IMR-90 (cell line): ENCODE results near the gene KCNF1. TPM values are rescaled to one million over a fixed set of nuclear protein-coding genes. Genes with fewer than 3 reads are reported as not detected.
A peak's percentile ranks its signal among the peaks of the same experiment; 100 is the strongest.

Source experiments
- ATAC-seq: fragments of 200-7000 bp; cut with Tn5 transposase; 2 replicates; pipeline ENCODE4 v1.9.1; 2020; ENCODE audit warnings: low read depth, mild to moderate bottlenecking, moderate library complexity
- BruUV-seq: library from RNA; stranded (reverse); fragments of 400-500 nt; replicated peaks from 2 replicates; lab custom pipeline; 2021; lab: Mats Ljungman, UMichigan
- CTCF ChIA-PET: fragments of 300-600 bp; formaldehyde crosslinking; extraction: SDS; loops from one replicate; lab custom pipeline; 2021; ENCODE audit warnings: antibody characterized with exemption; lab: Yijun Ruan, JAX
- POLR2A ChIA-PET: fragments of 300-600 bp; sonication (Branson Sonifier 250); formaldehyde crosslinking; loops from one replicate; lab custom pipeline; 2022; ENCODE audit warnings: antibody characterized with exemption; ENCODE audit not compliant: unreplicated experiment; lab: Charles Lee
- DNase-seq: peaks from one replicate; pipeline ENCODE4 v3.0.0; 2013
- H2AFZ ChIP-seq: replicated peaks from 2 replicates; pipeline ENCODE3; 2013; ENCODE audit warnings: low read length, mild to moderate bottlenecking; ENCODE audit not compliant: poor library complexity
- H2AK5ac ChIP-seq: 2 replicates; pipeline ENCODE4 v1.6.1; 2013; ENCODE audit warnings: low read depth, low read length, inconsistent platforms
- H2AK9ac ChIP-seq: replicated peaks from 2 replicates; pipeline ENCODE3; 2013; ENCODE audit warnings: mild to moderate bottlenecking, low read depth, low read length, moderate library complexity; ENCODE audit not compliant: poor library complexity
- H2BK120ac ChIP-seq: 2 replicates; pipeline ENCODE4 v1.6.1; 2013; ENCODE audit warnings: low read depth, low read length, inconsistent platforms
- H2BK15ac ChIP-seq: 3 replicates; pipeline ENCODE4 v1.6.1; 2013; ENCODE audit warnings: low read depth, low read length, inconsistent platforms
- H2BK20ac ChIP-seq: 2 replicates; pipeline ENCODE4 v1.6.1; 2013; ENCODE audit warnings: low read depth, mild to moderate bottlenecking, inconsistent platforms, low read length, moderate library complexity
- H2BK5ac ChIP-seq: 2 replicates; pipeline ENCODE4 v1.6.1; 2013; ENCODE audit warnings: mild to moderate bottlenecking, low read depth, low read length, inconsistent platforms; ENCODE audit not compliant: poor library complexity, severe bottlenecking
- H3K14ac ChIP-seq: replicated peaks from 2 replicates; pipeline ENCODE4 v1.6.1; 2013; ENCODE audit warnings: low read depth, low read length, inconsistent platforms
- H3K18ac ChIP-seq: 2 replicates; pipeline ENCODE4 v1.6.1; 2013; ENCODE audit warnings: low read depth, low read length, control low read depth
- H3K23ac ChIP-seq: 2 replicates; pipeline ENCODE4 v1.6.1; 2013; ENCODE audit warnings: low read depth, low read length, inconsistent platforms
- H3K27ac ChIP-seq: 2 replicates; pipeline ENCODE4 v1.5.1; 2013; ENCODE audit warnings: mild to moderate bottlenecking, control low read depth, low read length; ENCODE audit not compliant: insufficient read depth
- H3K27me3 ChIP-seq: 2 replicates; pipeline ENCODE4 v1.6.1; 2013; ENCODE audit warnings: low read length; ENCODE audit not compliant: control insufficient read depth, insufficient read depth
- H3K36me3 ChIP-seq: 2 replicates; pipeline ENCODE4 v1.6.1; 2013; ENCODE audit warnings: low read length, mixed read lengths; ENCODE audit not compliant: control insufficient read depth, insufficient read depth
- H3K4ac ChIP-seq: 2 replicates; pipeline ENCODE4 v1.6.1; 2013; ENCODE audit warnings: low read depth, low read length, inconsistent platforms
- H3K4me1 ChIP-seq: 2 replicates; pipeline ENCODE4 v1.6.1; 2013; ENCODE audit warnings: low read length, mixed read lengths; ENCODE audit not compliant: control insufficient read depth, insufficient read depth
- H3K4me2 ChIP-seq: 2 replicates; pipeline ENCODE4 v1.6.1; 2013; ENCODE audit warnings: low read depth, mild to moderate bottlenecking, control low read depth, low read length, moderate library complexity
- H3K4me3 ChIP-seq: 2 replicates; pipeline ENCODE4 v1.5.1; 2013; ENCODE audit warnings: low read depth, mild to moderate bottlenecking, control low read depth, low read length, moderate library complexity; ENCODE audit not compliant: insufficient read depth
- H3K56ac ChIP-seq: 2 replicates; pipeline ENCODE4 v1.6.1; 2013; ENCODE audit warnings: low read length, inconsistent platforms; ENCODE audit not compliant: insufficient read depth; ENCODE audit errors: extremely low read depth
- H3K79me1 ChIP-seq, 2 experiments: 2 replicates each; pipeline ENCODE4 v1.6.1; 2013; ENCODE audit warnings: low read length in 2 of 2, inconsistent platforms in 1 of 2, low read depth in 1 of 2
- H3K9ac ChIP-seq: 2 replicates; pipeline ENCODE4 v1.6.1; 2013; ENCODE audit warnings: low read depth, low read length, control low read depth
- H3K9me1 ChIP-seq: 2 replicates; pipeline ENCODE4 v1.6.1; 2013; ENCODE audit warnings: low read length, inconsistent platforms; ENCODE audit not compliant: insufficient read depth
- H3K9me3 ChIP-seq: 2 replicates; pipeline ENCODE4 v1.6.1; 2013; ENCODE audit warnings: low read length; ENCODE audit not compliant: control insufficient read depth, insufficient read depth
- H4K20me1 ChIP-seq: 2 replicates; pipeline ENCODE4 v1.6.1; 2013; ENCODE audit warnings: low read length, inconsistent platforms; ENCODE audit not compliant: insufficient read depth
- H4K5ac ChIP-seq: 2 replicates; pipeline ENCODE4 v1.6.1; 2013; ENCODE audit warnings: mild to moderate bottlenecking, low read depth, low read length, control low read depth
- H4K8ac ChIP-seq, 2 experiments: 2 replicates each; pipeline ENCODE4 v1.6.1; 2013; ENCODE audit warnings: low read depth in 2 of 2, low read length in 2 of 2, control low read depth in 1 of 2, inconsistent platforms in 1 of 2
- H4K91ac ChIP-seq: 2 replicates; pipeline ENCODE4 v1.6.1; 2013; ENCODE audit warnings: low read depth, low read length, inconsistent platforms; ENCODE audit not compliant: insufficient read depth
- BHLHE40 ChIP-seq: fragments of 150-350 bp; IDR thresholded peaks from 2 replicates; pipeline ENCODE4 v1.6.1; 2016; ENCODE audit warnings: mild to moderate bottlenecking, low read depth, low read length
- CEBPB ChIP-seq: IDR thresholded peaks from 2 replicates; pipeline ENCODE4 v1.6.1; 2012; ENCODE audit warnings: low read depth, low read length, improper control_type of control experiment
- CHD1 ChIP-seq: IDR thresholded peaks from 2 replicates; pipeline ENCODE4 v1.6.1; 2012; ENCODE audit warnings: low read depth, low read length, improper control_type of control experiment
- MAFK ChIP-seq: IDR thresholded peaks from 2 replicates; pipeline ENCODE4 v1.6.1; 2012; ENCODE audit warnings: low read depth, low read length, improper control_type of control experiment
- MAZ ChIP-seq: IDR thresholded peaks from 2 replicates; pipeline ENCODE4 v1.6.1; 2012; ENCODE audit warnings: low read depth, mild to moderate bottlenecking, low read length, improper control_type of control experiment, moderate library complexity, borderline replicate concordance
- POLR2A ChIP-seq: IDR thresholded peaks from 2 replicates; pipeline ENCODE4 v1.6.1; 2012; ENCODE audit warnings: mild to moderate bottlenecking, low read depth, low read length
- RAD21 ChIP-seq: IDR thresholded peaks from 2 replicates; pipeline ENCODE4 v1.6.1; 2012; ENCODE audit warnings: low read length, improper control_type of control experiment
- RCOR1 ChIP-seq: IDR thresholded peaks from 2 replicates; pipeline ENCODE4 v1.6.1; 2012; ENCODE audit warnings: mild to moderate bottlenecking, low read length, improper control_type of control experiment; ENCODE audit not compliant: insufficient replicate concordance
- RFX5 ChIP-seq: IDR thresholded peaks from 2 replicates; pipeline ENCODE4 v1.8.0; 2012; ENCODE audit warnings: low read depth, mild to moderate bottlenecking, low read length, moderate library complexity
- WGBS, 2 experiments: methylation state at CpG; one replicate each; pipeline versions ENCODE4 v1.1.5 to v1.1.7; 2013; ENCODE audit warnings: missing lambda C conversion rate in 2 of 2; ENCODE audit not compliant: insufficient read length in 1 of 2; ENCODE audit errors: extremely low coverage in 2 of 2; 5-methylcytosine and 5-hydroxymethylcytosine counted together
- dilution Hi-C: fragments of 300-500 bp; cut with HindIII; formaldehyde crosslinking; loops from one replicate; pipeline ENCODE4 v1.14.3; 2018; ENCODE audit warnings: low sequenced_read_pairs; ENCODE audit not compliant: unreplicated experiment
- in situ Hi-C: fragments of 300-500 bp; cut with MboI; formaldehyde crosslinking; loops from 3 replicates; pipeline ENCODE4 v1.14.3; 2019; ENCODE audit warnings: low sequenced_read_pairs, inconsistent platforms, mixed read lengths
- intact Hi-C: fragments of 100-400 bp; cut with micrococcal nuclease; formaldehyde crosslinking; loops from 2 replicates; pipeline ENCODE4 v1.10.0; 2022
- polyA plus RNA-seq, 3 experiments: library from polyadenylated mRNA; depleted of rRNA; stranded (reverse); fragments of >200 nt; gene quantifications; 2 replicates each; pipeline ENCODE4 v1.2.3, GENCODE V29; 2012; ENCODE audit warnings: low replicate concordance in 1 of 3
- total RNA-seq: library from RNA; depleted of rRNA; stranded (reverse); fragments of >200 nt; gene quantifications from 2 replicates; pipeline ENCODE4 v1.2.3, GENCODE V29; 2012
- TF ChIP-seq, protein P1 (sequence below): fragments of 150-350 bp; IDR thresholded peaks from 2 replicates; pipeline ENCODE4 v1.6.1; 2017; ENCODE audit warnings: mild to moderate bottlenecking, antibody characterized with exemption, low read length, low read depth
- TF ChIP-seq, protein P2 (sequence below): fragments of 150-350 bp; IDR thresholded peaks from 2 replicates; pipeline ENCODE4 v1.6.1; 2016; ENCODE audit warnings: low read depth, mild to moderate bottlenecking, low read length, moderate library complexity, borderline replicate concordance
- TF ChIP-seq, protein P3 (sequence below): conservative IDR thresholded peaks from 2 replicates; pipeline ENCODE4 v1.5.1; 2012; ENCODE audit warnings: mild to moderate bottlenecking, low read depth, low read length, improper control_type of control experiment

The KCNF1 gene
- total and polyA plus RNA-seq, 2 of the 4 experiments (the other 2 are of a cell fraction), result 0.54 to 1.4 TPM

DNA sequence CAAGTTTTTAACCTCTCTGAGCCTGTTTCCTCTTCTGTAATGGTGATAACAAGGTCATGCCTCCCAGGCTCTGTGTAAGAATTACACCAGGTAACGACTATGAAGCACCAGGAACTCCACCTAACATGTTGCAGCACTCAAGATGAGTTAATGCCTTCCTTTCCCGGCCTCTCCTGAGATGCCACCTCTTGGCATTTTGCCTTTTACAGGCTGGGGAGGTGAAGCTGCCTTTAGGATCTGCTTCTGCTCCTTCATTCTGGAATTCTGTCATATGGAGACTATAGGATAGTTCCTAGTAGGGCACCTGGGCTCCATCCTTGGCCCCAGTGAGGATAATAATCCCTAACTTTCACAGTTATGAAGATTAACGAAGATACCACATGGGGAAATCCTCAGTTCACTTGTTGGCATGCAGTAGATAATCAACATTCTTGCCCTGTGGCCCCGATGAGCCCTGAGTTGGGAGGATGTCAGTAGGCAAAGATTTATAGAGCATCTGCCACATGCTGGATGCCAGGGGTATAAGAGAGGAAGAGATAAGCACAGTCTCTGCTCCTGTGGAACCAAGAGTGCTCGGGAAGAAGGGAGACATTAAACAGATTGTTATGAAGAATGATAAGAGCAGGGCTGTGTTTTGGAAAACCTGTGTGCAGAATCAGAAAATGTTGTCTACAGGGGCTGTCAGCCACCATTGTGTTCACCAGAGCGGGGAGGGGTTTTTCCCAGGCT is 43.9 kb upstream of the KCNF1 start:
- in situ Hi-C loops, result no loop called here
- dilution Hi-C loops, result no loop called here
- peak overlapping the region; percentile 32 to 58; a peak in 2 of 4 replicates for H4K8ac ChIP-seq
- 0 out of 2 replicates have a peak, but pooled peaks cover 2% of the 10 kb centered on the region for H3K9me3 ChIP-seq
- peak overlapping the region; percentile 32; the same call in 1 of the 2 replicates for H3K23ac ChIP-seq
- WGBS, 2 experiments, result 58% methylated on average over 2 of the region's 6 CpGs; no CpG with 5 or more reads in 1 of the 2 experiments
- no TSS peak for BruUV-seq
- DNase-seq, result no peak
- H4K5ac ChIP-seq, result no peak overlapping the region
- peak overlapping the region; percentile 53 for H4K91ac ChIP-seq
- ChIA-PET POLR2A (no interaction called here), CTCF (no interaction called here)
- no peak overlapping the region for H3K4me2 ChIP-seq
- no peaks in the 10 kb centered on the region for H3K27me3 ChIP-seq
- H2BK5ac ChIP-seq, result peak overlapping the region; percentile 59
- H2BK15ac ChIP-seq, result peak overlapping the region; percentile 41; the same call in 1 of the 3 replicates
- no peak overlapping the region; the same call in 1 of the 2 replicates for H3K27ac ChIP-seq
- H3K36me3 ChIP-seq, result no peaks in the 10 kb centered on the region
- peak overlapping the region; percentile 73 for H2AFZ ChIP-seq
- no peak overlapping the region for H3K9ac ChIP-seq
- peak overlapping the region; percentile 63 for H3K4ac ChIP-seq
- no peak overlapping the region for H3K4me3 ChIP-seq
- H3K56ac ChIP-seq, result no peak overlapping the region
- H4K20me1 ChIP-seq, result no peaks in the 10 kb centered on the region
- peak overlapping the region; percentile 46; the same call in 1 of the 2 replicates for H3K14ac ChIP-seq
- peaks cover 11% of the 10 kb centered on the region for H3K4me1 ChIP-seq
- TF ChIP-seq MAZ (no peak), RAD21 (no peak), RFX5 (no peak), CHD1 (no peak), MAFK (no peak), CEBPB (no peak), BHLHE40 (no peak), POLR2A (no peak), RCOR1 (no peak)
- TF ChIP-seq, protein P1, sequence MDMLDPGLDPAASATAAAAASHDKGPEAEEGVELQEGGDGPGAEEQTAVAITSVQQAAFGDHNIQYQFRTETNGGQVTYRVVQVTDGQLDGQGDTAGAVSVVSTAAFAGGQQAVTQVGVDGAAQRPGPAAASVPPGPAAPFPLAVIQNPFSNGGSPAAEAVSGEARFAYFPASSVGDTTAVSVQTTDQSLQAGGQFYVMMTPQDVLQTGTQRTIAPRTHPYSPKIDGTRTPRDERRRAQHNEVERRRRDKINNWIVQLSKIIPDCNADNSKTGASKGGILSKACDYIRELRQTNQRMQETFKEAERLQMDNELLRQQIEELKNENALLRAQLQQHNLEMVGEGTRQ, result no peak
- TF ChIP-seq, protein P2, sequence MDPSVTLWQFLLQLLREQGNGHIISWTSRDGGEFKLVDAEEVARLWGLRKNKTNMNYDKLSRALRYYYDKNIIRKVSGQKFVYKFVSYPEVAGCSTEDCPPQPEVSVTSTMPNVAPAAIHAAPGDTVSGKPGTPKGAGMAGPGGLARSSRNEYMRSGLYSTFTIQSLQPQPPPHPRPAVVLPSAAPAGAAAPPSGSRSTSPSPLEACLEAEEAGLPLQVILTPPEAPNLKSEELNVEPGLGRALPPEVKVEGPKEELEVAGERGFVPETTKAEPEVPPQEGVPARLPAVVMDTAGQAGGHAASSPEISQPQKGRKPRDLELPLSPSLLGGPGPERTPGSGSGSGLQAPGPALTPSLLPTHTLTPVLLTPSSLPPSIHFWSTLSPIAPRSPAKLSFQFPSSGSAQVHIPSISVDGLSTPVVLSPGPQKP, result no peak
- TF ChIP-seq, protein P3, sequence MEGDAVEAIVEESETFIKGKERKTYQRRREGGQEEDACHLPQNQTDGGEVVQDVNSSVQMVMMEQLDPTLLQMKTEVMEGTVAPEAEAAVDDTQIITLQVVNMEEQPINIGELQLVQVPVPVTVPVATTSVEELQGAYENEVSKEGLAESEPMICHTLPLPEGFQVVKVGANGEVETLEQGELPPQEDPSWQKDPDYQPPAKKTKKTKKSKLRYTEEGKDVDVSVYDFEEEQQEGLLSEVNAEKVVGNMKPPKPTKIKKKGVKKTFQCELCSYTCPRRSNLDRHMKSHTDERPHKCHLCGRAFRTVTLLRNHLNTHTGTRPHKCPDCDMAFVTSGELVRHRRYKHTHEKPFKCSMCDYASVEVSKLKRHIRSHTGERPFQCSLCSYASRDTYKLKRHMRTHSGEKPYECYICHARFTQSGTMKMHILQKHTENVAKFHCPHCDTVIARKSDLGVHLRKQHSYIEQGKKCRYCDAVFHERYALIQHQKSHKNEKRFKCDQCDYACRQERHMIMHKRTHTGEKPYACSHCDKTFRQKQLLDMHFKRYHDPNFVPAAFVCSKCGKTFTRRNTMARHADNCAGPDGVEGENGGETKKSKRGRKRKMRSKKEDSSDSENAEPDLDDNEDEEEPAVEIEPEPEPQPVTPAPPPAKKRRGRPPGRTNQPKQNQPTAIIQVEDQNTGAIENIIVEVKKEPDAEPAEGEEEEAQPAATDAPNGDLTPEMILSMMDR, result no peak
- H3K18ac ChIP-seq, result no peak overlapping the region
- no peak for ATAC-seq
- H2AK9ac ChIP-seq, result no peak overlapping the region
- peak overlapping the region; percentile 73 for H2AK5ac ChIP-seq
- peak overlapping the region; percentile 58 for H2BK120ac ChIP-seq
- peak overlapping the region; percentile 82 for H2BK20ac ChIP-seq
- intact Hi-C loops, result no loop called here
- H3K79me1 ChIP-seq, result no peaks in the 10 kb centered on the region
- H3K9me1 ChIP-seq, result peaks cover 10% of the 10 kb centered on the region
